Renal pelvis (tissue), 12 donors: ENCODE results near the gene RASGRP4. TPM values are rescaled to one million over a fixed set of nuclear protein-coding genes. Genes with fewer than 3 reads are reported as not detected.
"Not testable (repeated sequence)": the region's sequence is repeated elsewhere in the genome, so short reads cannot be mapped to it uniquely, and the experiment has no call there.

Source experiments
- DNase-seq: peaks from one replicate; pipeline ENCODE4 v3.0.0-alpha.2; 2013
- long read RNA-seq, 16 experiments: transcript quantifications; one replicate each; lab custom pipeline, GENCODE V29; 2026
- polyA plus RNA-seq, 3 donors: library from polyadenylated mRNA; unstranded; fragments of 120-200 nt; gene quantifications; one replicate each; pipeline ENCODE4 v1.2.1, GENCODE V29; 2013; ENCODE audit not compliant: insufficient read length in 3 of 3

RASGRP4 gene
- under 1 TPM; 0.81 to 0.96 (median 0.84) TPM for polyA plus RNA-seq
- long read RNA-seq, donor 1, result 0 reads
- long read RNA-seq, donor 2, partial matches to known transcripts, result 0 of 9 reads
- long read RNA-seq, donor 2, other reads (novel, unspliced or antisense), result 9 of 9 reads
- long read RNA-seq, donor 3, result 0 reads
- long read RNA-seq, donor 4, result 0 reads
- long read RNA-seq, donor 5, result 0 reads
- long read RNA-seq, donor 6, result 0 reads
- long read RNA-seq, donor 7, result 0 reads
- long read RNA-seq, donor 8, result 0 reads
- long read RNA-seq, donor 9, partial matches to known transcripts, result 5 of 14 reads
- long read RNA-seq, donor 9, other reads (novel, unspliced or antisense), result 9 of 14 reads
- long read RNA-seq, donor 10, result 0 reads
- long read RNA-seq, donor 11, result 0 reads
- long read RNA-seq, donor 12, result 0 reads
- long read RNA-seq, donor 13, result 0 reads
- long read RNA-seq, donor 14, result 0 reads
- long read RNA-seq, donor 15, result 0 reads
- long read RNA-seq, donor 16, result 0 reads

GRCh38 chr19:38425810-38426466, at the start of gene RASGRP4:
RASGRP4 (minus strand) TSS chr19:38426219; CDS start chr19:38426091, 128 bp downstream.
- no peak for DNase-seq

- no peak for DNase-seq
These were observed 49.2 kb upstream of the RASGRP4 start for GRCh38 chr19:38475176-38475575.

DNA sequence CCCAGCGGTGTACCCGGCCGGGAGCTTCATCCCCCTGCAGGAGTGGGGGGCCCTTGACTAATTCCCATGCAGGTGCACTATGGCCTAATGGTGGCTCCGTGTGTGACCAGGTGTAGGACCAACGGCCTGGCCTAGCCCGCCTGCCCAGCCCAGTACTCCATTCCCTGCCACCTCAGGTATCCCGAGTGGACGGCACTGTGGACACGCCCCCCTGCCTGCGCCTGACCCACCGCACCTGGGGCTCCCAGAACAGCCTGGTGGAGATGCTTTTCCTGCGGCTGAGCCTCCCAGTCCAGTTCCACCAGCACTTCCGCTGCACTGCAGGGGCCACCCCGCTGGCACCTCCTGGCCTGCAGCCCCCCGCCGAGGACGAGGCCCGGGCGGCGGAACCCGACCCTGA, 47.2 kb upstream of the RASGRP4 start:
- DNase-seq, result no peak

GRCh38 chr19:38472725-38473124, 46.7 kb upstream of the RASGRP4 start:
- not testable (repeated sequence) for DNase-seq

DNA sequence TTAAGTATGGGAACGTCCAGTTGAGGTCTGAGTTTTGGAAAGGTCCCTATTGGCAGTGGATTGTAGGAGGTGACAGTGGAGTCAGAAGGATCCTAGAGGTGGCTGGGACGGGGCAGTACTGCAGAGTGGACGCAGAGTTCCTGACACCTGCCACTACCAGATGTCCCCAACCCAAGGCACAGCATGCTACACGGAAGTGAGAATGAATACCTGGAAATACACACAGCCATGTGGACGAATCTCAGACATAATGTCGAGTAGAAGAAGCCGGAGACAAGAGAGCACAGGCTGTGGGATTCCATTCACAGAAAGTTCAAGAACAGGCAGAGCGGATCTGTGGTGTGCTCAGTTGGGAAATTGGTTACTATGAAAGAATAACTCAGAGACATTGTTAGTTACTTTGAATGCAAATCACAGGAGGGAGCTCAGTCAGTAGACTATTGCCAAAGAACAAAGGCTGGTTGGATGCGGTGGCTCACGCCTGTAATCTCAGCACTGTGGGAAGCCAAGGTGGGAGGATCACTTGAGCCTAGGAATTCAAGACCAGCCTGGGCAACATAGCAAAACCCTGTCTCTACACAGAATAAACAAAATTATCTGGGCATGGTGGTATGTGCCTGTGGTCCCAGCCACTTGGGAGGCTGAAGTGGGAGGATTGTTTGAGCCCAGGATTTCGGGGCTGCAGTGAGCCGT, 44.9 kb upstream of the RASGRP4 start:
- DNase-seq, result no peak

DNA sequence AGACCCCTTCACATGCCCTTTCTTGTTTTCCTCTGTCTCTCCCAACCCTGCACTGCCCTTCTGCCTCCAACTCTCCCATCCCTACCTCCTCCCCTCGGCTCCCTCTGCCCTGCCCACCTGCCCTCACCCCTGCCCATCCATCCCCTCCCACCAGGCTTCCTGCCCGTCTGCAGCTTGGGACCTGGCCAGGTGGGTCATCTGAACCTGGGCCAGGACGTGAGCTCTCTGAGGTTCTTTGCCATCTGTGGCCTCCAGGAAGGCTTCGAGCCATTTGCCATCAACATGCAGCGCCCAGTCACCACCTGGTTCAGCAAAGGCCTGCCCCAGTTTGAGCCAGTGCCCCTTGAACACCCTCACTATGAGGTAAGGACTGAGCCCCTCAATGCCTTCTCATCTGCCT, 43.1 kb upstream of the RASGRP4 start:
- DNase-seq, result no peak

DNA sequence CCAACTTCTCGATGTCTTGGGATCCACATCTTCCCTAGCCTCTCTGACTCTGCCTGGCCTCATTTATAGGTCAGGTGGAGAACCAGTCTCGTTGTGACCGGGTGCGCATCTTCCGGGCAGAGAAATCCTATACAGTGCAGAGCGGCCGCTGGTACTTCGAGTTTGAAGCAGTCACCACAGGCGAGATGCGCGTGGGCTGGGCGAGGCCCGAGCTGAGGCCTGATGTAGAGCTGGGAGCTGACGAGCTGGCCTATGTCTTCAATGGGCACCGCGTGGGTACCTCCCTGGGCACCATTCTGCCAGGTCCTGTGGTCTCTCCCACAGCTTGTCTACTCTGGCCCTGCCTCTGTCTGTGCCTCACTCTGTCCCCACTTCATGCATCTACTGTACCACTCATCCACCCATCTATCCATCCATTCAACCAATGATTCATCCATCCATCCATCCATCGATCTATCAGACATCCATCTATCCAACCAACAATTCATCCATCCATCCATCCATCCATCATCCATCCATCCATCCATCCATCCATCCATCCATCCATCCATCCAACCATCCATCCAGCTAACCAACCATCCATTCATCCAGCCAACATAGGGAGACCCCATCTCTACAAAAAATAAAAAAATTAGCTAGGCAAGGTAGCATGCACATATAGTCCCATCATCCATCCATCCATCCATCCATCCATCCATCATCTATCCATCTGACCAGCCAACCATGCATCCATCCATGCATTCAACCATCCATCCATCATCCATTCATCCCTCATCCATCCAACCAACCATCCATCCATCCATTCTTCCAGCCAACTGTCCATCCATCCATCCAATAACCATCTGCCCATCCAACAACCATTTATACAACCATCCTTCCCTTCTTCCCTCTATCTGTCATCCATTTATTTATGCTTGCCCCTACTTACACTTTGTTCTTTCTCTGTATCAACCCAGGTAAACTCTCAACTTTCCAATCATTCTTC, 41.8 kb upstream of the RASGRP4 start:
- DNase-seq, result no peak

DNA sequence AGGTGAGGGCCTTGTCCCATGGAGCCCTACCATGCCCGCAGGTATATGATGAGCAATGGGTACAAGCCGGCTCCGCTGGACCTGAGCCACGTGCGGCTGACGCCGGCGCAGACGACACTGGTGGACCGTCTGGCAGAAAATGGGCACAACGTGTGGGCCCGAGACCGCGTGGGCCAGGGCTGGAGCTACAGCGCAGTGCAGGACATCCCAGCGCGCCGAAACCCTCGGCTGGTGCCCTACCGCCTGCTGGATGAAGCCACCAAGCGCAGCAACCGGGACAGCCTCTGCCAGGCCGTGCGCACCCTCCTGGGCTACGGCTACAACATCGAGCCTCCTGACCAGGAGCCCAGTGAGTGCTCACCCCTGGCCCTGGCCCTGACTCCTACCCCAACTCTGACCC, 40.0 kb upstream of the RASGRP4 start:
- no peak for DNase-seq

DNA sequence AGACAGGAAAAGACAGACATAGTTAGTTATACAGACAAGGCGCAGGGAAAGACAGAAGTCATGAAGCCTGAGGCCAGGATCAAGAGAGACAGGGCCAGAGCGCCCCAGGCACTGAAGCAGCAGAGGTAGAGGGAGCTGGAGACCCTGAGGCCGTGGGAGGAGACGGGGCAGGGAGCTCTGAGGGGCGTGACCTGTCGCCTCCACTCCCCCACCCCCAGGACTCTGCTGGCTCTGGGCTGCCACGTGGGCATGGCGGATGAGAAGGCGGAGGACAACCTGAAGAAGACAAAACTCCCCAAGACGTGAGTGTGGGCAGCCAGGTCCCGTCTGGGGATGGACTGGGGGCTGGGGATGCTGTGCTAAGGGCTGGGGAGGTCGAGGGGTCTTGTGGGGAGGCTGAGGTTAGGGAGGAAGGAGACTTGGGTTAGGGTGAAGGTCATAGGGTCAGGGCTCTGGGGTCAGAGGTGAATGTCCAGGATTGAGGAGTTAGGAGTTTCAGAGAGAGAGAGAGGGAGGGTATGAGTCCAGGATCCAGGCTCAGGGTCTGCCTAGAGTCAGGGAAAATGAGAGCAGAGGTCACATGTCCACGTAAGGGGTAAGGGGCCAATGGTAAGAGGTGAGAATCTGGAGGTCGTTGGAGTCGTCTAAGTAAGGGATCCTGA, 38.5 kb upstream of the RASGRP4 start:
- DNase-seq, result no peak

- DNase-seq, result no peak
These were observed 37.3 kb upstream of the RASGRP4 start for GRCh38 chr19:38463365-38463764.

DNA sequence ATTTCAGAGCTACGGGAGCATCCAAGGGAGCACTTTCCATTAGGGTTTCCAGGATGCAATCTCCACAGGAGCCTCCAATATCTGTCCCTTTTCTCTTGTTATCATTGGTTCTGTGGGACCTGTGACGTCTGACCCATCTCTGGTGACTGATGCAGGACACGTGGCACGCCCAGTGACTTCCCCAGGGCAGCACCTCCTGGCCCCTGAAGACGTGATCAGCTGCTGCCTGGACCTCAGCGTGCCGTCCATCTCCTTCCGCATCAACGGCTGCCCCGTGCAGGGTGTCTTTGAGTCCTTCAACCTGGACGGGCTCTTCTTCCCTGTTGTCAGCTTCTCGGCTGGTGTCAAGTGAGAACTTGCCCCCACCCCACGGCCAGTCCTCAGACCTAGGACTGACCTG, 33.0 kb upstream of the RASGRP4 start:
- DNase-seq, result no peak

DNA sequence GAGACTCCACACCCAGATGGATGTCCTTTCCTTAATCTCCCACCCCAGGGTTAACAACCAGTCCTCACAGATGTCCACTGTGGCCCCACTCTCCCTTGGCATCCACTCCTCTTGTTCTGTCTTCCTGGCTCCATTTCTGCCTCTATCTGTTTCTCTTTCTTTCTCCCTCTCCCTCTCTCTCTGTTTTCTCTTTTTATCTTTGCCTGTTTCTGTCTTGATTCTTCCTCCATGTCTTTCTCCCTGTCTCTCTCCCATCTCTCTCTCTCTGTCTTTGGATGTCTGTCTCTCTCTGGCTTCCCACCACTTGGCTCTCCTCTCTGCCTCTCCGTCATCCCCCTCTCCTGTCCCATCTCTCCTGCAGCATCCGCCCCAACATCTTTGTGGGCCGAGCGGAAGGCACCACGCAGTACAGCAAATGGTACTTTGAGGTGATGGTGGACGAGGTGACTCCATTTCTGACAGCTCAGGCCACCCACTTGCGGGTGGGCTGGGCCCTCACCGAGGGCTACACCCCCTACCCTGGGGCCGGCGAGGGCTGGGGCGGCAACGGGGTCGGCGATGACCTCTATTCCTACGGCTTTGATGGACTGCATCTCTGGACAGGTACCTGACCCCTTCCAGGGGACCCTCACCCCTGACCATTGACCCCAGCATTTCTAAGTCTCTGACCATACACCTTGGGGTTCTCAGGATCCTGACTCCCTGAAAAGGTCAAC, 31.8 kb upstream of the RASGRP4 start:
- no peak for DNase-seq

GRCh38 chr19:38457202-38457601, 31.2 kb upstream of the RASGRP4 start:
- no peak for DNase-seq

DNA sequence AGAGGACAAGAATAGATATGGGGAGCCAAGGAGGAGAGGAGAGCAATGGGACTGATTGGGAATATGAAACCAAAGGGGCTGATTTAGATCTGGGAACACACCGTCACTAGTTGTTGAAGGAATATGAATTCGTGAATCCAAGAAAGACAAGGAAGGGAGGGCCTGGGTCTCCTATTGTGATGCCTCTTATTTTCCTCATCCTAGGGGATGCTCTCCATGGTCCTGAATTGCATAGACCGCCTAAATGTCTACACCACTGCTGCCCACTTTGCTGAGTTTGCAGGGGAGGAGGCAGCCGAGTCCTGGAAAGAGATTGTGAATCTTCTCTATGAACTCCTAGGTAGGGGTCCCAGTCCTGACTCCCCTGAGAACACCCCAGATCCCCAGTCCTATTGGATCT, 29.0 kb upstream of the RASGRP4 start:
- peak; percentile 71 for DNase-seq

DNA sequence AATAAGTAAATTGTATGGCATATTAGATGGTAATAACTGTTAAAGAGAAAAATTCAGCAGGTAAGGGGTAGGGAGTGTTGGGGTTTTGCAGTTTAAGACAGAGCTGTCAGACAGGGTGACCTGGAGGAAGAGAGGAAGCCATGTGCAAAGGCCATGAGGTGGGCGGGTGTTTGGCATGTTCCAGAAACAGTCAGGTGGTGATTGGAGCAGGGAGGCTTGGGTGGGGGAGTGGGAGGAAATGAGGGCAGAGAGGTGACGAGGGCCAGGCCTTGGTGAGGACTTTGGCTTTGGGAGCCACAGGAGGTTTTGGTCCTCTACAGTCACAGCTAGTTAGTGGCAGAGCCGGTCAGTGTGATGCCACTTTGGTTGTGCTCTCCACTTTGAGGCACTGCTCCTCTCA, 27.6 kb upstream of the RASGRP4 start:
- DNase-seq, result no peak

DNA sequence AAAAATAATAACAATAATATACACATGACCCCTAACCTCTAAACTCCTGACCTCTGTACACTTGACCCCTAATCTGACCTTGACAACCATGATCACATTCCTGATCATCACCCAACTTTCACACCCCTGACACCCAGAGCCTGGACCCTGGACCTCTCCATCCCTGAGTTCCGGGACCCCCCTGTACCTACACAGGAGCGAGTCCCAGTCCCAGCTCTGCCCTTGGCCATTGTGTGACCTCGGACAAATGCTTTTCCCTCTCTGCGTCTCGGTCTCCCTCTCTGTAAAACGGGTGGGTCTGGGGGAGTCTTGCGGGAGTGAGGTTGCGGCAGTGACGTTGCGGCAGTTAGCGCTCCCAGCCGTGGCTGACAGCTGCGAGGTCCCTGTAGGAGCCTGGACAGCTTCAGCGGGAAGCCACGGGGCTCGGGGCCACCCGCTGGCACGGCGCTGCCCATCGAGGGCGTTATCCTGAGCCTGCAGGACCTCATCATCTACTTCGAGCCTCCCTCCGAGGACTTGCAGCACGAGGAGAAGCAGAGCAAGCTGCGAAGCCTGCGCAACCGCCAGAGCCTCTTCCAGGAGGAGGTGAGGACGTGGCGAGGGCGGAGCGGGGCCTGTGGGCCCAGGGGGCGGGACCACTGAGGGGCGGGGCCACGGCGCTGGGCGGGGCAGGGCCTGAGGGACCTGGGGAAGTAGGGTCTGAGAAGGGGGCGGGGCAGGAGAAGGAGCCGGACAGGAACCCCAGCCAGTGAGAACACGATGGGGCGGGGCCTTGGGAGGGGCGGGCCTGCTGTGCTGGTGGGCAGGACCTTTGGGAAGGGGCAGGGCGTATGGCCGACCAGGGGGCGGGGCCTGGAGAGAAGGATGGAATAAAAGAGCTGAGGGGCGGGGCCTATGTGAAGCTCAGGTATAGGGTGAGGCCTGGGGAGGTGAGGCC, 26.7 kb upstream of the RASGRP4 start:
- DNase-seq, result no peak

DNA sequence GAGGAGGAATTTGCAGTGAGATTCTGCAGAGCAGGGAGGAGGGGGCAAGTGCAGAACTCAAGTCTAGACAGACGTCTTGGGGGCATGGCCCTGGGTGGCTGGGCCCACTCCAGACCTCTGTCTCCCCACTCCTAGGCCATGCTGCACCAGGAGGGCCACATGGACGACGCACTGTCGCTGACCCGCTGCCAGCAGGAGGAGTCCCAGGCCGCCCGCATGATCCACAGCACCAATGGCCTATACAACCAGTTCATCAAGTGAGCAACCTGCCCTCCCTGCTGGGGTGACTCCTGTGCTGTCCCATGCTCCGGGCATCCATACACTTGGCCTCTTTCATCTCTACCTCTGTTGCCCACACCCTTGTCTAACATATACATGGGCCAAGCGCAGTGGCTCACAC, 25.6 kb upstream of the RASGRP4 start:
- no peak for DNase-seq

DNA sequence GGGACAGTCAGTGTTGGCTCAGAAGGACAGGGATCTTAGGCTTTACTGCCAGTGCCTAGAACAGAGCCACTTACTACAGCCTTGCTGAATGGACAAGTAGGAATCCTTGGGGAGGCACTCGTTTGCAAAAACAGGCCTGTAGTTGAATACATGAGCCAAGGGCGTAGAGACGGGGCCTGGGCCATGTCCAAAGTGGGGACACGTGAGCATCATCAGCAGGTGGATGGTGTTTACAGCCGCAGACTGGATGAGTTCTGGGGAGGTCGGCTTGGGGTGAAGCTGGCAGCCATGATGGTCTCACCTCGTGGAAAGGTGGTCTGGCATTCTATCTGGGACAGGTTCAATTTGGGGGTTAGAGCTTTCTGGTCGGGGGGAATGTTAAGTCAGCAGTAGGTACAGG, 25.0 kb upstream of the RASGRP4 start:
- no peak for DNase-seq

DNA sequence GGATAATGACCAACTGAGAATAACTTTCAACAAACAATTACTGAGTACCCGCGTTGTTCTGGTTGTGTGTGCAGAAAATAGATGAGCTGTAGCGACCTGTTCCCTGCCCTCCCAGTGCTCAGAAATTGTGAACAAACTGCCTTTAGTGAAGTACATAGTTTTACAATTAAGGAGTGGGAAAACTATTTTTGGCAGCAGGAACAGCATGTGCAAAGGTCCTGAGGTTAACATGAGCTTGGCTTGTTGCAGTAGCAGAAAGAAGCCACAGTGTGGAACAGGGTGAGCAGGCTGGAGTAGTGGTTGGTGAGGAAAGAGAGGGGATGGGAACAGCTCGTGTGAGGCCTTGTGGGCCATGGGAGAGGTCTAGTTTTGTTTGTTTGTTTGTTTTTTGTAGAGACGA, 23.5 kb upstream of the RASGRP4 start:
- DNase-seq, result no peak
